ENCODE results near the gene ATP1A4.

GRCh38 chr1:160131803-160132565 is 19.4 kb upstream of the ATP1A4 start:
- TF ChIP-seq KDM5B (CRISPR knock-in tag; IDR thresholded peaks at IDR 0.05; ENCODE audit: borderline replicate concordance) (no peak), HDAC2 (CRISPR knock-in tag; IDR thresholded peaks at IDR 0.05) (no peak), FOXP1 (IDR thresholded peaks at IDR 0.05) (no peak), FOXP1 (CRISPR knock-in tag; IDR thresholded peaks at IDR 0.05) (no peak), ATF4 (CRISPR knock-in tag; IDR thresholded peaks at IDR 0.05) (no peak), FLYWCH1 (CRISPR knock-in tag; IDR thresholded peaks at IDR 0.05) (no peak), ARNT2 (CRISPR knock-in tag; IDR thresholded peaks at IDR 0.05; ENCODE audit: low read depth) (no peak), MIXL1 (CRISPR knock-in tag; IDR thresholded peaks at IDR 0.05) (no peak), ZNF740 (CRISPR knock-in tag; IDR thresholded peaks at IDR 0.05) (no peak)
- TF ChIP-seq, protein P1, sequence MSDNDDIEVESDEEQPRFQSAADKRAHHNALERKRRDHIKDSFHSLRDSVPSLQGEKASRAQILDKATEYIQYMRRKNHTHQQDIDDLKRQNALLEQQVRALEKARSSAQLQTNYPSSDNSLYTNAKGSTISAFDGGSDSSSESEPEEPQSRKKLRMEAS (IDR thresholded peaks at IDR 0.05) = no peak

Measured in HepG2 (cell line).